Measurements from ENCODE around the gene ATP1B1.

ATP1B1 gene

DNA sequence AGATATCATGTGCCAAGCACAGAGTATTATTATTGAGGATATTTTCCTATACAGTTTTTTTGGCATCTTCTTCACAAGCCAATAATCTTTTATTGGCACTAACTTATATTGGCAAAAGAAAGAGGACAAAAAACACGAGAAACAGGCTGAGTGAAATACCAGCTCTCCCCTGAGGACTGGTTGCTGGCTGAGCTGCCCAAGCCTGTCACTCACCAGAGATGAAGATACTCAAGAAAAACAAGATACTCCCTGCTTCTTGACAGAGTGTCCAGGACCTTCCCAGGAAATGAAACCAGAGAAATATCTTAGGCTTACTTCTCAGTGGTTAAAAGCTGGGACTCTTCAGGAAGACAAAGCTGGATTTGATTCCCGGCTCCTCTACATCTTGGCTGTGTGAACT is 35.9 kb upstream of the ATP1B1 start:
- Histone ChIP-seq H3K4me1 (ENCODE audit: low read length) (no peaks in the 10 kb centered on the region), H3K79me2 (ENCODE audit: low read length) (no peaks in the 10 kb centered on the region), H4K20me1 (ENCODE audit: insufficient read depth, low read length) (no peaks in the 10 kb centered on the region), H3K9me2 (replicated peaks; ENCODE audit: insufficient read depth, low read length) (no peaks in the 10 kb centered on the region), H3K27me3 (replicated peaks; ENCODE audit: insufficient read depth, low read length) (no peaks in the 10 kb centered on the region), H3K9me3 (replicated peaks; ENCODE audit: insufficient read depth, low read length) (no peaks in the 10 kb centered on the region), H3K36me3 (replicated peaks; ENCODE audit: insufficient read depth, low read length) (no peaks in the 10 kb centered on the region), H3F3A (ENCODE audit: insufficient read depth, low read length) (no peaks in the 10 kb centered on the region), H2AFZ (ENCODE audit: low read length) (no peak overlapping the region), H3K27ac (ENCODE audit: low read length) (no peak overlapping the region), H3K9ac (ENCODE audit: low read length) (no peak overlapping the region), H3K4me2 (ENCODE audit: low read depth, low read length) (no peak overlapping the region), H3K4me3 (ENCODE audit: low read length) (no peak overlapping the region)
- DNase-seq = no peak
- TF ChIP-seq, protein P1, sequence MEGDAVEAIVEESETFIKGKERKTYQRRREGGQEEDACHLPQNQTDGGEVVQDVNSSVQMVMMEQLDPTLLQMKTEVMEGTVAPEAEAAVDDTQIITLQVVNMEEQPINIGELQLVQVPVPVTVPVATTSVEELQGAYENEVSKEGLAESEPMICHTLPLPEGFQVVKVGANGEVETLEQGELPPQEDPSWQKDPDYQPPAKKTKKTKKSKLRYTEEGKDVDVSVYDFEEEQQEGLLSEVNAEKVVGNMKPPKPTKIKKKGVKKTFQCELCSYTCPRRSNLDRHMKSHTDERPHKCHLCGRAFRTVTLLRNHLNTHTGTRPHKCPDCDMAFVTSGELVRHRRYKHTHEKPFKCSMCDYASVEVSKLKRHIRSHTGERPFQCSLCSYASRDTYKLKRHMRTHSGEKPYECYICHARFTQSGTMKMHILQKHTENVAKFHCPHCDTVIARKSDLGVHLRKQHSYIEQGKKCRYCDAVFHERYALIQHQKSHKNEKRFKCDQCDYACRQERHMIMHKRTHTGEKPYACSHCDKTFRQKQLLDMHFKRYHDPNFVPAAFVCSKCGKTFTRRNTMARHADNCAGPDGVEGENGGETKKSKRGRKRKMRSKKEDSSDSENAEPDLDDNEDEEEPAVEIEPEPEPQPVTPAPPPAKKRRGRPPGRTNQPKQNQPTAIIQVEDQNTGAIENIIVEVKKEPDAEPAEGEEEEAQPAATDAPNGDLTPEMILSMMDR (IDR thresholded peaks at IDR 0.05; ENCODE audit: low read length) = no peak
- TF ChIP-seq EZH2 (optimal IDR thresholded peaks at IDR 0.05; ENCODE audit: low read depth, low read length) (no peak), EZH2phosphoT487 (IDR thresholded peaks at IDR 0.05; ENCODE audit: low read length) (no peak)

DNA sequence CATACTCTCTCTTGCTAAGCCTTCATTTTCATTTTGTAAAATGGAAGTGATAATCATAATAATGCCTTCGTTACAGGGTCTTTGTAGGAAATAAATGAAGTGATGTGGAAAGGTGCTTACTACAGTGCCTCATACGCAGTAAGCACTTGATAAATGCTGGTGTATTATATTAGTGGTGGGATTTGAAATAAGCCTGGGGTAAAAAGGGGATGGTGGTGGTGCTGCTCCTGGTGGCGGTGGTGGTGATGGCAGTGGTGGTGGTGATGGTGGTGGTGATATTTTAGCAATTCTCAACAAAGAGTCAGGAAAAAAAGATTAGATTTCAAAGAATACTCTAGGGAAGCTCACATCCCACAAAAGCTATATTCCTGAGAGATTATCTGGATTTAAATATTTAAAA is 35.5 kb upstream of the ATP1B1 start:
- Histone ChIP-seq H3K4me1 (ENCODE audit: low read length) (no peaks in the 10 kb centered on the region), H3K9ac (ENCODE audit: low read length) (no peak overlapping the region), H3K4me2 (ENCODE audit: low read depth, low read length) (no peak overlapping the region), H3F3A (ENCODE audit: insufficient read depth, low read length) (no peaks in the 10 kb centered on the region), H4K20me1 (ENCODE audit: insufficient read depth, low read length) (no peaks in the 10 kb centered on the region), H3K9me2 (replicated peaks; ENCODE audit: insufficient read depth, low read length) (no peaks in the 10 kb centered on the region), H3K79me2 (ENCODE audit: low read length) (no peaks in the 10 kb centered on the region), H3K4me3 (ENCODE audit: low read length) (no peak overlapping the region), H3K27ac (ENCODE audit: low read length) (no peak overlapping the region), H2AFZ (ENCODE audit: low read length) (no peak overlapping the region), H3K36me3 (replicated peaks; ENCODE audit: insufficient read depth, low read length) (no peaks in the 10 kb centered on the region), H3K9me3 (replicated peaks; ENCODE audit: insufficient read depth, low read length) (no peaks in the 10 kb centered on the region), H3K27me3 (replicated peaks; ENCODE audit: insufficient read depth, low read length) (no peaks in the 10 kb centered on the region)
- DNase-seq = no peak
- TF ChIP-seq, protein P1 (IDR thresholded peaks at IDR 0.05; ENCODE audit: low read length) = no peak
- TF ChIP-seq EZH2phosphoT487 (IDR thresholded peaks at IDR 0.05; ENCODE audit: low read length) = no peak
- no peak for TF ChIP-seq EZH2 (optimal IDR thresholded peaks at IDR 0.05; ENCODE audit: low read depth, low read length)

DNA sequence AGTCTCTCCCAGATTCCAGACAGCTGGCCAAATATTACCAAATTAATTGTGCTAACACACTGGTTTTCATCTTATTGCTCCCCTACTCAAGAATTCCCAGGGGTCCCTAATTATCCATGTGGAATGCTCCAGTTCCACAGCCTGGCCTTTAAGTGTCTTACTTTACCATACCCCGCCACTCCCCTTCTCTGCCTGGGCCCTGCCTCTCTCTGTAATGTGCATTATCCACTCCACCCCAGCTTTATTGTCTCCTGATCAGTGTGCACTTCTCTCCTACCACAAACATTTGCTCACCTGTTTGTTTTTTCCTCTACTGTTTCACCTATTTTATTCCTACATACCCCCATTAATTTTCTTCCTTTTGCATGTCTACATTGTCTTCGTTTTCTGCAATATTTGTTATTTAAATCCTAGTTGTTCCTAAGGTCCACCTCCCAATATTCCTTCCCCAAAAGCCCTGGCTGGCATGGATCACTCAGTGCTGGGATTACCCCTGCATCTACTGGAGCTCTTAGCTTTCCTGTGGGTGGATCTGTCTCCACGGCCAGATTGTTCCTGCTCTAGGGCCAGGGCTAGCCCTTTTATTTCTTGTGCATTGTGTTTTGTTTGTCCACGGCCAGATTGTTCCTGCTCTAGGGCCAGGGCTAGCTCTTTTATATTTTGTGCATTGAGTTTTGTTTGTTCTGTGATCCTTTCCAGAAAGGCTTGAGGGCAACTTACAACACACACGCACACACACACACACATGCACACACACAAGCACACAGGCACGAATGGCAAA is 33.4 kb upstream of the ATP1B1 start:
- no peak overlapping the region for H3K4me3 ChIP-seq (ENCODE audit: low read length)
- H3F3A ChIP-seq (ENCODE audit: insufficient read depth, low read length) = no peaks in the 10 kb centered on the region
- H3K4me2 ChIP-seq (ENCODE audit: low read depth, low read length) = no peak overlapping the region
- H3K27me3 ChIP-seq (replicated peaks; ENCODE audit: insufficient read depth, low read length) = no peaks in the 10 kb centered on the region
- no peaks in the 10 kb centered on the region for H3K9me3 ChIP-seq (replicated peaks; ENCODE audit: insufficient read depth, low read length)
- no peaks in the 10 kb centered on the region for H3K4me1 ChIP-seq (ENCODE audit: low read length)
- H4K20me1 ChIP-seq (ENCODE audit: insufficient read depth, low read length) = no peaks in the 10 kb centered on the region
- no peaks in the 10 kb centered on the region for H3K36me3 ChIP-seq (replicated peaks; ENCODE audit: insufficient read depth, low read length)
- no peak for DNase-seq
- H3K9ac ChIP-seq (ENCODE audit: low read length) = no peak overlapping the region
- TF ChIP-seq EZH2 (optimal IDR thresholded peaks at IDR 0.05; ENCODE audit: low read depth, low read length) = no peak
- TF ChIP-seq, protein P1 (IDR thresholded peaks at IDR 0.05; ENCODE audit: low read length) = no peak
- TF ChIP-seq EZH2phosphoT487 (IDR thresholded peaks at IDR 0.05; ENCODE audit: low read length) = no peak
- no peak overlapping the region for H2AFZ ChIP-seq (ENCODE audit: low read length)
- no peaks in the 10 kb centered on the region for H3K79me2 ChIP-seq (ENCODE audit: low read length)
- no peak overlapping the region for H3K27ac ChIP-seq (ENCODE audit: low read length)
- no peaks in the 10 kb centered on the region for H3K9me2 ChIP-seq (replicated peaks; ENCODE audit: insufficient read depth, low read length)

All from MM.1S (cell line).